HG03558 (cell line): Measurements from ENCODE around the gene MAML2.

ENCODE experiments used
- ATAC-seq: cut with Tn5 transposase; IDR thresholded peaks from one replicate; pipeline ENCODE4 v1.9.1; 2021; ENCODE audit warnings: moderate number of reproducible peaks; ENCODE audit not compliant: unreplicated experiment; ENCODE audit errors: extremely low read depth

MAML2 gene

GRCh38 chr11:96256215-96257011 is 86.6 kb downstream of the MAML2 start:
- no peak for ATAC-seq

- ATAC-seq = no peak
Observed at GRCh38 chr11:96254854-96255253, 88.1 kb downstream of the MAML2 start.

GRCh38 chr11:96254087-96254486 is 88.9 kb downstream of the MAML2 start:
- ATAC-seq = peak; percentile 32

- no peak for ATAC-seq
Observed at GRCh38 chr11:96246718-96247552, 96.1 kb downstream of the MAML2 start.

GRCh38 chr11:96242971-96243647 is 99.9 kb downstream of the MAML2 start:
- peak; percentile 93 for ATAC-seq

GRCh38 chr11:96242191-96242847 is 100.7 kb downstream of the MAML2 start:
- no peak for ATAC-seq

- no peak for ATAC-seq
Observed at GRCh38 chr11:96241331-96241841, 101.6 kb downstream of the MAML2 start.

GRCh38 chr11:96238563-96239135 is 104.3 kb downstream of the MAML2 start:
- ATAC-seq = no peak

- ATAC-seq = no peak
Observed at GRCh38 chr11:96237766-96238266, 105.2 kb downstream of the MAML2 start.

- ATAC-seq = peak; percentile 82
Observed at GRCh38 chr11:96235751-96236150, 107.2 kb downstream of the MAML2 start.

- ATAC-seq = no peak
Observed at GRCh38 chr11:96234866-96235441, 108.0 kb downstream of the MAML2 start.

GRCh38 chr11:96232132-96232531 is 110.9 kb downstream of the MAML2 start:
- ATAC-seq = no peak

- ATAC-seq = no peak
Observed at GRCh38 chr11:96230686-96231085, 112.3 kb downstream of the MAML2 start.

- ATAC-seq = no peak
Observed at GRCh38 chr11:96229354-96229977, 113.5 kb downstream of the MAML2 start.

GRCh38 chr11:96228910-96229309 is 114.1 kb downstream of the MAML2 start:
- no peak for ATAC-seq

- no peak for ATAC-seq
Observed at GRCh38 chr11:96228473-96228891, 114.5 kb downstream of the MAML2 start.

GRCh38 chr11:96227244-96227643 is 115.8 kb downstream of the MAML2 start:
- no peak for ATAC-seq

- ATAC-seq = no peak
Observed at GRCh38 chr11:96223083-96223482, 119.9 kb downstream of the MAML2 start.

- no peak for ATAC-seq
Observed at GRCh38 chr11:96222102-96222501, 120.9 kb downstream of the MAML2 start.
